GM06990 (cell line): ENCODE measurements around the gene WNT9B.

Experiments used
- DNase-seq: peaks from one replicate; pipeline ENCODE4 v3.0.0-alpha.2; 2011; ENCODE audit not compliant: insufficient read length; ENCODE audit errors: extremely low read depth
- H3K27me3 ChIP-seq: replicated peaks from 2 replicates; pipeline ENCODE4 v1.6.0; 2011; ENCODE audit warnings: low read length; ENCODE audit not compliant: control insufficient read depth, insufficient read depth
- H3K36me3 ChIP-seq: 2 replicates; pipeline ENCODE4 v1.5.1; 2011; ENCODE audit warnings: low read length; ENCODE audit not compliant: control insufficient read depth, insufficient read depth
- H3K4me3 ChIP-seq: replicated peaks from 2 replicates; pipeline ENCODE4 v1.5.1; 2011; ENCODE audit warnings: low read depth, mild to moderate bottlenecking, control low read depth, low read length
- CTCF ChIP-seq: IDR thresholded peaks from 2 replicates; pipeline ENCODE4 v1.5.1; 2011; ENCODE audit warnings: low read length, control low read depth, mild to moderate bottlenecking, inconsistent platforms; ENCODE audit not compliant: insufficient read depth, poor library complexity, severe bottlenecking

The WNT9B gene

GRCh38 chr17:46863383-46864121 lies 12.2 kb downstream of the WNT9B start:
- no peak for TF ChIP-seq CTCF
- Histone ChIP-seq H3K36me3 (no peaks in the 10 kb centered on the region), H3K4me3 (no peak overlapping the region), H3K27me3 (peaks cover 2% of the 10 kb centered on the region)
- no peak for DNase-seq

GRCh38 chr17:46865100-46865499 lies 13.7 kb downstream of the WNT9B start:
- peaks cover 2% of the 10 kb centered on the region for H3K27me3 ChIP-seq
- TF ChIP-seq CTCF, result no peak
- H3K36me3 ChIP-seq, result no peaks in the 10 kb centered on the region
- no peak for DNase-seq
- H3K4me3 ChIP-seq, result no peak overlapping the region

DNA sequence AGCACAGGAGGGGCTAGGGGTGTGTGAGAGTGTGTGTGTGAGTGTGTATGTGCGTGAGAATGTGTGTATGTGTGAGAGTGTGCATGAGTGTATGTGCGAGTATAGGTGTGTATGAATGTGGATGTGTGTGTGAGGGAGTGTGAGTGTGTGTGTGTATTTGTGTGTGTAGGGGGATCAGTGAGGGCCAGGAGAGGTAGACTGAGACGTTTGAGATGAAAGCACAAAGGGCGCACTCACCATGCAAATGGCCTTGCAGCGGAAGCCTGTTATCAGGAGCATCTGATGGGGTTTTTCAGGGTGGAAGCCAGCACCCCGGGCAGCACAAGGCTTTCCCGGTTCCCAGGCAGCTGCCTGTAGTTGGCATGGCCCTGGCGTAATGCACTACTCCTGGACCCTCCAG lies 14.9 kb downstream of the WNT9B start:
- Histone ChIP-seq H3K4me3 (no peak overlapping the region), H3K36me3 (no peaks in the 10 kb centered on the region), H3K27me3 (peaks cover 2% of the 10 kb centered on the region)
- DNase-seq, result no peak
- TF ChIP-seq CTCF, result no peak

GRCh38 chr17:46866747-46867146 lies 15.4 kb downstream of the WNT9B start:
- Histone ChIP-seq H3K36me3 (no peaks in the 10 kb centered on the region), H3K27me3 (peaks cover 2% of the 10 kb centered on the region)
- no peak for DNase-seq

GRCh38 chr17:46868689-46869187 lies 17.4 kb downstream of the WNT9B start:
- DNase-seq, result no peak
- Histone ChIP-seq H3K36me3 (no peaks in the 10 kb centered on the region), H3K27me3 (peaks cover 2% of the 10 kb centered on the region), H3K4me3 (no peak overlapping the region)
- TF ChIP-seq CTCF, result no peak

More at GRCh38 chr17:46866747-46867146, 15.4 kb downstream of the WNT9B start:
- no peak overlapping the region for H3K4me3 ChIP-seq
- TF ChIP-seq CTCF, result no peak
